A549 (cell line): ENCODE data around the gene CASTOR2. TPM values are rescaled to one million over a fixed set of nuclear protein-coding genes. Genes with fewer than 3 reads are reported as not detected.

Experiments used
- ATAC-seq, 2 experiments: fragments of 200-7000 bp in 1 of 2; fragments of >200 bp in 1 of 2; cut with Nextera tagmentation in 1 of 2; cut with Tn5 transposase in 1 of 2; 3 replicates each; pipeline versions ENCODE4 v1.8.0 to v1.9.1; 2018 to 2020; ENCODE audit warnings: mild to moderate bottlenecking in 1 of 2, moderate library complexity in 1 of 2
- CTCF ChIA-PET: fragments of 300-600 bp; sonication (Branson Sonifier 250); formaldehyde crosslinking; extraction: SDS; loops from one replicate; lab custom pipeline; 2021; ENCODE audit warnings: antibody characterized with exemption, inconsistent platforms; lab: Yijun Ruan, JAX
- POLR2A ChIA-PET: fragments of 350-600 bp; formaldehyde crosslinking; extraction: SDS; loops from one replicate; lab custom pipeline; 2021; ENCODE audit warnings: antibody characterized with exemption, inconsistent platforms; lab: Yijun Ruan, JAX
- DNase-seq, 2 experiments: peaks; one replicate each; pipeline versions ENCODE4 v3.0.0 to v3.0.0-alpha.2; 2011 to 2016; ENCODE audit warnings: low read depth in 1 of 2, low spot score in 1 of 2
- FAIRE-seq: peaks from 2 replicates; lab custom pipeline; 2011; peaks lifted over from hg19 to GRCh38; lab: Jason Lieb, UNC
- H3K27ac ChIP-seq, 2 experiments: fragments of >200 bp; sonication (Bioruptor Twin); formaldehyde crosslinking; 3 replicates each; pipeline ENCODE4 v1.5.1; 2016 to 2017
- H3K4me1 ChIP-seq: fragments of >200 bp; sonication (Bioruptor Twin); formaldehyde crosslinking; 3 replicates; pipeline ENCODE4 v1.6.1; 2016
- H3K4me2 ChIP-seq: fragments of >200 bp; sonication (Bioruptor Twin); formaldehyde crosslinking; 3 replicates; pipeline ENCODE4 v1.6.1; 2016
- H3K4me3 ChIP-seq: fragments of >200 bp; sonication (Bioruptor Twin); formaldehyde crosslinking; 3 replicates; pipeline ENCODE4 v1.5.1; 2016
- H3K9me3 ChIP-seq: fragments of >200 bp; sonication (Bioruptor Twin); formaldehyde crosslinking; 3 replicates; pipeline ENCODE4 v1.6.1; 2016
- ATOH8 ChIP-seq: fragments of 250-450 bp; sonication (Bioruptor Pico); IDR thresholded peaks from 2 replicates; pipeline ENCODE4 v1.5.0; 2020; ENCODE audit warnings: low read depth, mild to moderate bottlenecking, moderate library complexity
- CBX2 ChIP-seq: fragments of 200-600 bp; sonication (generic); IDR thresholded peaks from 2 replicates; pipeline ENCODE4 v1.6.1; 2016; ENCODE audit warnings: low read depth, mild to moderate bottlenecking, borderline replicate concordance
- CBX8 ChIP-seq: fragments of 200-600 bp; sonication (generic); IDR thresholded peaks from 2 replicates; pipeline ENCODE4 v1.6.1; 2016
- CHD4 ChIP-seq: fragments of 200-600 bp; sonication (generic); IDR thresholded peaks from 2 replicates; pipeline ENCODE4 v1.6.1; 2016; ENCODE audit warnings: antibody characterized with exemption, mild to moderate bottlenecking, borderline replicate concordance
- EHF ChIP-seq: fragments of 250-450 bp; sonication (Bioruptor Pico); IDR thresholded peaks from 2 replicates; pipeline ENCODE4 v1.5.0; 2020; ENCODE audit warnings: mild to moderate bottlenecking
- EHMT2 ChIP-seq: fragments of 200-600 bp; sonication (generic); IDR thresholded peaks from 2 replicates; pipeline ENCODE4 v1.6.1; 2016; ENCODE audit warnings: antibody characterized with exemption, low read depth, mild to moderate bottlenecking, moderate library complexity
- ESRRA ChIP-seq: fragments of 150-350 bp; IDR thresholded peaks from 2 replicates; pipeline ENCODE4 v1.6.1; 2014; ENCODE audit warnings: mild to moderate bottlenecking, low read length, borderline replicate concordance
- FOXS1 ChIP-seq: fragments of 250-450 bp; sonication (Bioruptor Pico); IDR thresholded peaks from 2 replicates; pipeline ENCODE4 v1.5.0; 2020; ENCODE audit warnings: mild to moderate bottlenecking, moderate library complexity
- HDAC2 ChIP-seq: fragments of 200-600 bp; sonication (generic); IDR thresholded peaks from 2 replicates; pipeline ENCODE4 v1.6.1; 2016
- HOXB5 ChIP-seq: fragments of 250-450 bp; sonication (Bioruptor Pico); IDR thresholded peaks from 2 replicates; pipeline ENCODE4 v1.5.0; 2020; ENCODE audit warnings: mild to moderate bottlenecking, moderate library complexity
- JUN ChIP-seq, 2 experiments: fragments of >200 bp; sonication (Bioruptor Twin); formaldehyde crosslinking; IDR thresholded peaks; 2 replicates in 1 of 2; 3 replicates in 1 of 2; pipeline ENCODE4 v1.6.1; 2016 to 2017
- KDM1A ChIP-seq: fragments of 200-600 bp; sonication (generic); IDR thresholded peaks from 2 replicates; pipeline ENCODE4 v1.6.1; 2016; ENCODE audit warnings: low read depth, mild to moderate bottlenecking
- KDM5A ChIP-seq: fragments of 200-600 bp; sonication (generic); IDR thresholded peaks from 2 replicates; pipeline ENCODE4 v1.6.1; 2016; ENCODE audit warnings: antibody characterized with exemption, mild to moderate bottlenecking
- MAZ ChIP-seq: fragments of 150-350 bp; IDR thresholded peaks from 2 replicates; pipeline ENCODE4 v1.6.1; 2014; ENCODE audit warnings: antibody characterized with exemption, low read depth, low read length, borderline replicate concordance
- NPAS2 ChIP-seq: fragments of 250-450 bp; sonication (Bioruptor Pico); IDR thresholded peaks from 2 replicates; pipeline ENCODE4 v1.8.0; 2022; ENCODE audit warnings: mild to moderate bottlenecking, moderate library complexity, borderline replicate concordance
- RAD21 ChIP-seq, 2 experiments: fragments of >200 bp in 1 of 2; sonication (Bioruptor Twin) in 1 of 2; formaldehyde crosslinking in 1 of 2; IDR thresholded peaks in 1 of 2; conservative IDR thresholded peaks in 1 of 2; 2 replicates in 1 of 2; 3 replicates in 1 of 2; pipeline ENCODE4 v1.6.1; 2012 to 2018; ENCODE audit warnings: inconsistent platforms in 1 of 2
- RFX5 ChIP-seq: fragments of 450-650 bp; IDR thresholded peaks from 2 replicates; pipeline ENCODE4 v1.7.1; 2014; ENCODE audit warnings: antibody characterized with exemption, mild to moderate bottlenecking, moderate library complexity
- RNF2 ChIP-seq: fragments of 200-600 bp; sonication (generic); IDR thresholded peaks from 2 replicates; pipeline ENCODE4 v1.6.1; 2016; ENCODE audit warnings: low read depth, mild to moderate bottlenecking, antibody characterized with exemption, moderate library complexity, borderline replicate concordance
- TP53 ChIP-seq: fragments of 250-450 bp; sonication (Bioruptor Pico); IDR thresholded peaks from 2 replicates; pipeline ENCODE4 v1.5.0; 2021; ENCODE audit warnings: mild to moderate bottlenecking, moderate library complexity
- USF2 ChIP-seq: fragments of 450-650 bp; IDR thresholded peaks from 2 replicates; pipeline ENCODE4 v1.6.1; 2014; ENCODE audit warnings: antibody characterized with exemption
- ZFP36 ChIP-seq: fragments of 450-650 bp; IDR thresholded peaks from 2 replicates; pipeline ENCODE4 v1.6.1; 2014; ENCODE audit warnings: borderline replicate concordance; ENCODE audit not compliant: partially characterized antibody
- ZNF302 ChIP-seq: fragments of 250-450 bp; sonication (Bioruptor Pico); IDR thresholded peaks from 2 replicates; pipeline ENCODE4 v1.9.0; 2021; ENCODE audit warnings: inconsistent platforms, mild to moderate bottlenecking, moderate library complexity
- whole genome bisulfite sequencing: methylation state at CpG from one replicate; pipeline ENCODE4 v1.1.6; 2017; ENCODE audit errors: missing lambda C conversion rate; 5-methylcytosine and 5-hydroxymethylcytosine counted together
- polyA plus RNA-seq, 4 experiments: library from polyadenylated mRNA; depleted of rRNA in 3 of 4; stranded (reverse); fragments of >200 nt; fragmentation: RNase III in 1 of 4; extraction: RNeasy Plus Mini Kit Qiagen cat#74134 plus additional on column Dnase treatment in 1 of 4; gene quantifications; 2 replicates in 3 of 4; 3 replicates in 1 of 4; pipeline ENCODE4 v1.2.3, GENCODE V29; 2011 to 2017
- TF ChIP-seq, protein P1 (sequence below): IDR thresholded peaks from 2 replicates; pipeline ENCODE4 v1.6.1; 2012

CASTOR2 gene
- polyA plus RNA-seq, 2 of the 4 experiments (the other 2 are of a cell fraction): 5.2 to 6.0 TPM

GRCh38 chr7:75055155-75055554 is 90.7 kb downstream of the CASTOR2 start (continued):
- no peak for TF ChIP-seq TP53 (CRISPR knock-in tag)
- TF ChIP-seq KDM5A: no peak
- no peak for TF ChIP-seq USF2
- TF ChIP-seq ESRRA: no peak

- H3K4me3 ChIP-seq: no peak overlapping the region
- WGBS: 90% methylated on average over 14 of the region's 14 CpGs
- H3K9me3 ChIP-seq: no peaks in the 10 kb centered on the region
- no peak for DNase-seq
- no peak for FAIRE-seq
- no peaks in the 10 kb centered on the region for H3K4me1 ChIP-seq
- H3K4me2 ChIP-seq: no peak overlapping the region
- TF ChIP-seq RFX5 (no peak), EHMT2 (no peak), MAZ (no peak), ATOH8 (no peak), ZFP36 (no peak), ESRRA (no peak)
- H3K27ac ChIP-seq: no peak overlapping the region
- CTCF ChIA-PET: interaction anchor here (1.7 kb wide), 1 partner anchor 10 kb away, joined by 9 read pairs; no protein-coding TSS in a partner anchor
- ATAC-seq: peak in 1 of 2 experiments; percentile 39; a peak in 2 of 6 replicates
- POLR2A ChIA-PET: no interaction called here
Observed at GRCh38 chr7:75055830-75056772, 91.6 kb downstream of the CASTOR2 start.

GRCh38 chr7:75058406-75058805 is 93.9 kb downstream of the CASTOR2 start:
- Histone ChIP-seq H3K27ac (no peak overlapping the region), H3K4me1 (no peaks in the 10 kb centered on the region), H3K4me2 (no peak overlapping the region), H3K4me3 (no peak overlapping the region), H3K9me3 (no peaks in the 10 kb centered on the region)
- POLR2A ChIA-PET: no interaction called here
- TF ChIP-seq MAZ (no peak), CBX2 (no peak), NPAS2 (CRISPR knock-in tag) (no peak)
- TF ChIP-seq, protein P1, sequence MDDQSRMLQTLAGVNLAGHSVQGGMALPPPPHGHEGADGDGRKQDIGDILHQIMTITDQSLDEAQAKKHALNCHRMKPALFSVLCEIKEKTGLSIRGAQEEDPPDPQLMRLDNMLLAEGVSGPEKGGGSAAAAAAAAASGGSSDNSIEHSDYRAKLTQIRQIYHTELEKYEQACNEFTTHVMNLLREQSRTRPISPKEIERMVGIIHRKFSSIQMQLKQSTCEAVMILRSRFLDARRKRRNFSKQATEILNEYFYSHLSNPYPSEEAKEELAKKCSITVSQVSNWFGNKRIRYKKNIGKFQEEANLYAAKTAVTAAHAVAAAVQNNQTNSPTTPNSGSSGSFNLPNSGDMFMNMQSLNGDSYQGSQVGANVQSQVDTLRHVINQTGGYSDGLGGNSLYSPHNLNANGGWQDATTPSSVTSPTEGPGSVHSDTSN: no peak
- FAIRE-seq (no peak), ATAC-seq (no peak), DNase-seq (no peak)
- CTCF ChIA-PET: no interaction called here
- 95% methylated on average over 15 of the region's 15 CpGs for WGBS

- no peak overlapping the region for H3K4me2 ChIP-seq
- TF ChIP-seq CBX8: no peak
- TF ChIP-seq RAD21 (conservative IDR thresholded peaks at IDR 0.05 in 1 of 2, IDR thresholded peaks at IDR 0.05 in 1 of 2): no peak
- no peak for TF ChIP-seq ESRRA
- no peak for TF ChIP-seq KDM1A
- no peak for TF ChIP-seq HDAC2
- TF ChIP-seq JUN (IDR thresholded peaks at IDR 0.05): no peak
- no peak for TF ChIP-seq ZNF302 (CRISPR knock-in tag)
- TF ChIP-seq HOXB5: no peak
- TF ChIP-seq RNF2: no peak
- TF ChIP-seq EHF: no peak
- no peak for TF ChIP-seq CHD4
- TF ChIP-seq FOXS1 (CRISPR knock-in tag): no peak
- no peak overlapping the region for H3K27ac ChIP-seq
- FAIRE-seq: no peak
- CTCF ChIA-PET: no interaction called here
- no peak overlapping the region for H3K4me3 ChIP-seq
- no peak for ATAC-seq
- no peaks in the 10 kb centered on the region for H3K4me1 ChIP-seq
- no peaks in the 10 kb centered on the region for H3K9me3 ChIP-seq
- WGBS: 92% methylated on average over 8 of the region's 8 CpGs
- POLR2A ChIA-PET: no interaction called here
- no peak for DNase-seq
Observed at GRCh38 chr7:75064291-75064690, 99.8 kb downstream of the CASTOR2 start.
